ENCODE data around the gene CGRRF1.

DNA sequence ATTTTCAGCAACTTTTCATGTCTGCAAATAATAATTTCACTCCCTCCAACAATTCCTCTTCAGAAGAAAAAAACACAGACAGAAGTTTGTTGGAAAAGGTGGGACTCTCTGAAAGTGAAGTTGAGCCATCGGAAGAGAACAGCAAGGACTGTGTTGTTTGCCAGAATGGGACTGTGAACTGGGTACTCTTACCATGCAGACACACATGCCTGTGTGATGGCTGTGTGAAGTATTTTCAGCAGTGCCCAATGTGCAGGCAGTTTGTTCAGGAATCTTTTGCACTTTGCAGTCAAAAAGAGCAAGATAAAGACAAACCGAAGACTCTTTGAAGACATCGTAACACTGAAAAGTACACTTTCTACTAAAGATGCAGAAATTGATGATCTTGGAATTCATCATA lies 28.3 kb downstream of the CGRRF1 start:
- TF ChIP-seq, protein P1, sequence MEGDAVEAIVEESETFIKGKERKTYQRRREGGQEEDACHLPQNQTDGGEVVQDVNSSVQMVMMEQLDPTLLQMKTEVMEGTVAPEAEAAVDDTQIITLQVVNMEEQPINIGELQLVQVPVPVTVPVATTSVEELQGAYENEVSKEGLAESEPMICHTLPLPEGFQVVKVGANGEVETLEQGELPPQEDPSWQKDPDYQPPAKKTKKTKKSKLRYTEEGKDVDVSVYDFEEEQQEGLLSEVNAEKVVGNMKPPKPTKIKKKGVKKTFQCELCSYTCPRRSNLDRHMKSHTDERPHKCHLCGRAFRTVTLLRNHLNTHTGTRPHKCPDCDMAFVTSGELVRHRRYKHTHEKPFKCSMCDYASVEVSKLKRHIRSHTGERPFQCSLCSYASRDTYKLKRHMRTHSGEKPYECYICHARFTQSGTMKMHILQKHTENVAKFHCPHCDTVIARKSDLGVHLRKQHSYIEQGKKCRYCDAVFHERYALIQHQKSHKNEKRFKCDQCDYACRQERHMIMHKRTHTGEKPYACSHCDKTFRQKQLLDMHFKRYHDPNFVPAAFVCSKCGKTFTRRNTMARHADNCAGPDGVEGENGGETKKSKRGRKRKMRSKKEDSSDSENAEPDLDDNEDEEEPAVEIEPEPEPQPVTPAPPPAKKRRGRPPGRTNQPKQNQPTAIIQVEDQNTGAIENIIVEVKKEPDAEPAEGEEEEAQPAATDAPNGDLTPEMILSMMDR (conservative IDR thresholded peaks at IDR 0.05; ENCODE audit: low read length) = no peak
- TF ChIP-seq EZH2phosphoT487 (IDR thresholded peaks at IDR 0.05; ENCODE audit: borderline replicate concordance) = no peak

Data from Loucy (cell line).